Measurements from ENCODE around the gene DQX1.

The DQX1 gene

GRCh38 chr2:74526649-74527230 lies 709 bp upstream of the DQX1 start:
- TF ChIP-seq MYC (IDR thresholded peaks at IDR 0.05; ENCODE audit: low read depth, low read length) (no peak), CTCF (IDR thresholded peaks at IDR 0.05; ENCODE audit: low read depth, low read length) (no peak), POLR2A (IDR thresholded peaks at IDR 0.05; ENCODE audit: extremely low read depth, insufficient read length) (no peak)
- TF ChIP-seq, protein P1, sequence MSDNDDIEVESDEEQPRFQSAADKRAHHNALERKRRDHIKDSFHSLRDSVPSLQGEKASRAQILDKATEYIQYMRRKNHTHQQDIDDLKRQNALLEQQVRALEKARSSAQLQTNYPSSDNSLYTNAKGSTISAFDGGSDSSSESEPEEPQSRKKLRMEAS (IDR thresholded peaks at IDR 0.05; ENCODE audit: low read depth, low read length), result no peak
- no peak overlapping the region for H3K4me3 ChIP-seq (ENCODE audit: low read depth, low read length)
- DNase-seq (ENCODE audit: low read depth), result no peak

DNA sequence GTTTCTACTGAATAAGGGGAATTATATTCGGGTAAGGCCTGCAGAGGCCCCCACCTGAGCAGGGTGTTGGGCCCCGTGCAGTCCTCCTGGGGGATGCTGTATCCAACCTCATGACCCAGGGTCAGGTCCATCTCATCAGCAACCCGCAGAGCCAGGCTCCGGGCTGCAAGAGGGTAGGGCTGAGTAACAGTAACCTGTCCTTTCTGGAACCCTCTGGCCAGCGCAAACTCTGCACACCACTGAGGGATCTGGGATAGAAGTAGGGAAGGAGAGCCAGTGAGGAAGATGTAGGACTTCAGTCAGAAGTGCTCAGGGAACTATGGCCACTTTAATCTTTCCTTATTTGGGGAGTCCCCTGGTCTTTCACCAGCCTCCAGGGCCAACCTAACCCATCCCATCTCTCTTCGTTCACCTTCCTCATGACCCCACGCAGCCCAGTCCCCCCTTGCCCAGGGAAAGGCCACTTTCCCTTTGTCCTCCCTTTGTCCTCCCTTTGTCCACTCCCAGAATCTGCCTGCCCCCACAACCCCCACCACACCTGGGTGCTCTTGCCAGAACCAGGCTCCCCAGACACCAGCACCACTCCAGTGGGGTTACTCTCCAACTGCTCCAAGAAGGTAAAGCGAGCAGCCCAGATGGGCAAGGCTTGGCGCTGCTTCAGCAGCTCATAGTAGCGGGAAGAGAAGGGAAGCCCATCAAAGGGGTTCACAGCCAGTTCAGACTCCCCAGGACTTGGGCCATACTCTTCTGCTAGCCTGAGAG lies 895 bp downstream of the DQX1 start:
- TF ChIP-seq MYC (IDR thresholded peaks at IDR 0.05; ENCODE audit: low read depth, low read length) (no peak), POLR2A (IDR thresholded peaks at IDR 0.05; ENCODE audit: extremely low read depth, insufficient read length) (no peak), CTCF (IDR thresholded peaks at IDR 0.05; ENCODE audit: low read depth, low read length) (no peak)
- TF ChIP-seq, protein P1 (IDR thresholded peaks at IDR 0.05; ENCODE audit: low read depth, low read length), result no peak
- no peak for DNase-seq (ENCODE audit: low read depth)
- H3K4me3 ChIP-seq (ENCODE audit: low read depth, low read length), result no peak overlapping the region

DNA sequence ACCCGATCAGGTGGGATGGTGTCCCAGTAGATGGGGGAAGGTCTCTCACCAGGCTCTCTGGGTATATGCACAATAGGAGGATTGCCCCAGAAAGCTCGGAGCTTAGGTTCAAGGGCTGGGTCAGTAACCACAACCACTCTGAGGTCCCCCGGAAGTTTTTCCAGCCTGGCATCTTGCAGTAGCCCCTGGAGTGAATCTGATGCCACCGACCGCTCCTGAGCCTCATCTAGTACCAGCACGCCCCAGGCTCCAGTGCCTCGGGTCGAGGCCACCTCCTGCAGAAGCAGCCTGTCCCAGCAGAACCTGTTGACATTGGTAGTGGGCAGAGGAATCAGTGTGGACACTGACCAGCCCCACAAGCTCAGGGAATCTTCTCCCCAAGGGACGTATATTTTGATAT lies 2.0 kb downstream of the DQX1 start:
- no peak overlapping the region for H3K4me3 ChIP-seq (ENCODE audit: low read depth, low read length)
- DNase-seq (ENCODE audit: low read depth), result no peak
- TF ChIP-seq POLR2A (IDR thresholded peaks at IDR 0.05; ENCODE audit: extremely low read depth, insufficient read length) (no peak), MYC (IDR thresholded peaks at IDR 0.05; ENCODE audit: low read depth, low read length) (no peak), CTCF (IDR thresholded peaks at IDR 0.05; ENCODE audit: low read depth, low read length) (no peak)
- TF ChIP-seq, protein P1 (IDR thresholded peaks at IDR 0.05; ENCODE audit: low read depth, low read length), result no peak

- DNase-seq (ENCODE audit: low read depth), result no peak
- no peak for TF ChIP-seq CTCF (IDR thresholded peaks at IDR 0.05; ENCODE audit: low read depth, low read length)
- TF ChIP-seq, protein P1 (IDR thresholded peaks at IDR 0.05; ENCODE audit: low read depth, low read length), result no peak
- no peak for TF ChIP-seq POLR2A (IDR thresholded peaks at IDR 0.05; ENCODE audit: extremely low read depth, insufficient read length)
- no peak for TF ChIP-seq MYC (IDR thresholded peaks at IDR 0.05; ENCODE audit: low read depth, low read length)
- no peak overlapping the region for H3K4me3 ChIP-seq (ENCODE audit: low read depth, low read length)
Measured at GRCh38 chr2:74522516-74522915, 3.5 kb downstream of the DQX1 start.

DNA sequence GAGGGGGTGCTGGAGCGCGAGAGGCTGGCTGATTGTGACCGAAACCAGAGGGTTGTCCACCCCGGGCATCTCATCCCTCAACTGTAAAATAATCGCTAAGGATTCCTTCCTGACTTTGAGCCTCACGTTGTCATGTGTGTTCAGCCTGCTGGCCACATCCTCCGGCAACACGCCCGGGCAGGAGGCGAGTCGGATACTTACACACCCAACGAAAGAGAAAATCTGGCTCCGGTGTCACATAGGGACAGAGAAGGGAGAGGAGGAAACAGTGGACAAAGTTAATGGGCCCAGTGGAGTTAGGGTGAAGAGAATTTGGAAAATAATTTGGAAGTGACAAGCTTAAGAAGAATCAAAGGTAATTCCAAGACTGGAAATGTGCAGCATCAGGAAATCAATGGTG lies 9.4 kb downstream of the DQX1 start:
- TF ChIP-seq MYC (IDR thresholded peaks at IDR 0.05; ENCODE audit: low read depth, low read length), result no peak
- H3K4me3 ChIP-seq (ENCODE audit: low read depth, low read length), result no peak overlapping the region
- no peak for DNase-seq (ENCODE audit: low read depth)

DNA sequence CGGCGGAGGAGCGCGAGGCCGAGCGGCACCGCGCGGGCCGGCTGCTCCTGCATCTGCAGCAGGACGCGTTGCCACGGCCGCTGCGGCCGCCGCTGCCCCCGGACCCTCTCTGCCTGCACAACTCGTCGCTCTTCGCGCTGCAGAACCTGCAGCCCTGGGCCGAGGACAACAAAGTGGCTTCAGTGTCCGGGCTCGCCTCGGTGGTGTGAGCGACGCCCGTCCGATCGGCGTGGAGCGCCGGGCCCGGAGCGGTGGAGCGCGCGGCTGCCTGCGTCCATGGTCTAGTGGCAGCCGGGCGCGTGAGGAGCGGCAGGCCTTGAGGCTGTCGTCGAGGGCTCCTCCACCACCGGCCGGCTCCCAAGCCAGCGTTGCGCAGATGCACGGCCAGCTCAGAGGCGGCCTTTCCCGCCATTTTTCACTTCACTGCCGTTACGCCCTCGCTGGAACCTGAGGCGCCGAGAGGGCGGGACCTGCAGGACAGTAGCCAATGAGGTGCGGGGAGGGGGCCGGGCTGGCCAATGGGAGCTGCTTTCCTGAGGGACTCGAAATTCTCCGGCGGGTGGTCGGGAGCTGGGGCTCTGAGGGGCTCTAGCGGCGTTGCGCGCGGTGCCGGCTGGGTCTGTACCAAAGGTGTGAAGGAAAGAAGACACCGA lies 9.9 kb downstream of the DQX1 start:
- no peak for DNase-seq (ENCODE audit: low read depth)
- TF ChIP-seq MYC (IDR thresholded peaks at IDR 0.05; ENCODE audit: low read depth, low read length) (no peak), CTCF (IDR thresholded peaks at IDR 0.05; ENCODE audit: low read depth, low read length) (no peak), POLR2A (IDR thresholded peaks at IDR 0.05; ENCODE audit: extremely low read depth, insufficient read length) (no peak)
- TF ChIP-seq, protein P1 (IDR thresholded peaks at IDR 0.05; ENCODE audit: low read depth, low read length), result no peak
- H3K4me3 ChIP-seq (ENCODE audit: low read depth, low read length), result no peak overlapping the region

Measured in NB4 (cell line).